Ovary (tissue), 9 donors: Measurements from ENCODE around the gene NSMCE4A. TPM values are rescaled to one million over a fixed set of nuclear protein-coding genes. Genes with fewer than 3 reads are reported as not detected.
"Not testable (repeated sequence)": the region's sequence is repeated elsewhere in the genome, so short reads cannot be mapped to it uniquely, and the experiment has no call there.

Experiments used
- DNase-seq, 5 donors: peaks; one replicate each; pipeline ENCODE4 v3.0.0-alpha.2; 2019 to 2020
- H3K27ac ChIP-seq, 2 donors: fragments of 200-600 bp; one replicate each; pipeline versions ENCODE4 v1.5.1 to v1.8.0; 2019 to 2022
- H3K27me3 ChIP-seq: fragments of 200-600 bp; one replicate; pipeline ENCODE4 v1.8.0; 2022
- H3K36me3 ChIP-seq: fragments of 200-600 bp; sonication (generic); one replicate; pipeline ENCODE4 v1.5.1; 2019
- H3K4me1 ChIP-seq: one replicate; pipeline ENCODE4 v1.8.1; 2013; ENCODE audit warnings: mild to moderate bottlenecking, moderate library complexity; ENCODE audit not compliant: insufficient read depth
- H3K4me3 ChIP-seq: fragments of 200-600 bp; sonication (generic); one replicate; pipeline ENCODE4 v1.5.1; 2017
- H3K9me3 ChIP-seq, 2 donors: fragments of 200-600 bp in 1 of 2; sonication (generic) in 1 of 2; one replicate each; pipeline versions ENCODE4 v1.5.1 to v1.8.1; 2013 to 2019; ENCODE audit warnings: mild to moderate bottlenecking in 1 of 2, moderate library complexity in 1 of 2
- CTCF ChIP-seq, 3 donors: fragments of 450-650 bp in 2 of 3; fragments of 200-600 bp in 1 of 3; IDR thresholded peaks; one replicate each; pipeline versions ENCODE4 v1.5.1 to v1.8.0; 2016 to 2022; ENCODE audit warnings: antibody characterized with exemption in 3 of 3, mild to moderate bottlenecking in 1 of 3
- EP300 ChIP-seq: sonication (generic); formaldehyde crosslinking; IDR thresholded peaks from one replicate; pipeline ENCODE4 v1.6.1; 2017; ENCODE audit warnings: antibody characterized with exemption
- POLR2A ChIP-seq: fragments of 450-650 bp; IDR thresholded peaks from one replicate; pipeline ENCODE4 v1.6.1; 2017; ENCODE audit warnings: antibody characterized with exemption, mild to moderate bottlenecking, moderate library complexity
- WGBS, 3 donors: extraction: QIAGEN DNeasy Blood & Tissue Kit in 1 of 3; methylation state at CpG; one replicate each; pipeline versions ENCODE4 v1.1.5 to v1.1.7; 2013 to 2017; 5-methylcytosine and 5-hydroxymethylcytosine counted together
- intact Hi-C, 4 donors: fragments of 100-400 bp; cut with DNase I; formaldehyde crosslinking; loops; one replicate each; pipeline versions ENCODE4 v1.11.0 to v1.15.1; 2022 to 2023
- polyA plus RNA-seq, 2 donors: library from polyadenylated mRNA; stranded (reverse); fragments of 200-250 nt in 1 of 2; fragments of 350-450 nt in 1 of 2; fragmentation: Illumina TruSeq in 1 of 2; extraction: RNeasy Lipid Tissue Mini Kit (QIAGEN cat#74804) in 1 of 2; gene quantifications; one replicate each; pipeline ENCODE4 v1.2.3, GENCODE V29; 2013 to 2014
- total RNA-seq, 7 donors: library from RNA; depleted of rRNA in 2 of 7; stranded (reverse); fragments of >200 nt in 2 of 7; fragmentation: NEBNext Ultra II Directional in 3 of 7; extraction: Animal tissue kit (Norgen Biotek cat#: 25700) in 3 of 7; gene quantifications; one replicate each; pipeline versions ENCODE4 v1.1.0 to v1.2.4, GENCODE V29; 2016 to 2023
- donor health status: DM: no; HTN: no; CAD: no; lungs with moderate emphysema.
- donor health status: DM: no; HTN: no; CAD: no.
- donor health status: Bipolar disorder and iron deficiency.
- donor health status: DM: yes; HTN: yes; CAD: no.
- donor health status: DM: no; HTN: no; CAD: no.
- donor health status: DM: yes; HTN: yes; CAD: no.

Gene NSMCE4A
- total and polyA plus RNA-seq, 9 donors, result 34.1 to 71.4 (median 43.6) TPM

GRCh38 chr10:121978511-121978910 lies 3.5 kb upstream of the NSMCE4A start:
- H3K9me3 ChIP-seq, result no peaks in the 10 kb centered on the region
- no peak for TF ChIP-seq POLR2A
- TF ChIP-seq CTCF (IDR thresholded peaks at IDR 0.05), result no peak
- TF ChIP-seq EP300, result no peak
- H3K36me3 ChIP-seq, result no peaks in the 10 kb centered on the region
- H3K4me1 ChIP-seq, result peaks cover 3% of the 10 kb centered on the region
- no peak overlapping the region for H3K4me3 ChIP-seq
- H3K27ac ChIP-seq, result no peak overlapping the region
- WGBS, 3 donors, result 94 to 95% (median 94%) methylated on average over 26 of the region's 26 CpGs
- intact Hi-C loops, result loop anchor here in 1 of 4 donors (10.0 kb wide), 1 partner anchor 136 kb away; no protein-coding TSS in a partner anchor
- no peak for DNase-seq
- H3K27me3 ChIP-seq, result no peaks in the 10 kb centered on the region

GRCh38 chr10:121976607-121977006 lies 1.6 kb upstream of the NSMCE4A start:
- DNase-seq, result no peak
- Histone ChIP-seq H3K4me3 (no peak overlapping the region), H3K27ac (no peak overlapping the region), H3K9me3 (no peaks in the 10 kb centered on the region), H3K36me3 (no peaks in the 10 kb centered on the region), H3K4me1 (peaks cover 7% of the 10 kb centered on the region), H3K27me3 (no peaks in the 10 kb centered on the region)
- 91 to 95% (median 95%) methylated on average over 6 of the region's 6 CpGs for WGBS, 3 donors
- no peak for TF ChIP-seq CTCF (IDR thresholded peaks at IDR 0.05)
- TF ChIP-seq POLR2A, result no peak
- TF ChIP-seq EP300, result no peak
- intact Hi-C loops, result loop anchor here in 1 of 4 donors (10.0 kb wide), 1 partner anchor 138 kb away; no protein-coding TSS in a partner anchor

- H3K27ac ChIP-seq, result peak overlapping the region; percentile 92 to 93
- no peak for TF ChIP-seq POLR2A
- peak in 1 of 3 donors; percentile 35 for TF ChIP-seq CTCF (IDR thresholded peaks at IDR 0.05)
- 33 to 42% (median 34%) methylated on average over 20 to 21 of the region's 21 CpGs for WGBS, 3 donors
- H3K9me3 ChIP-seq, result no peaks in the 10 kb centered on the region
- peaks cover 7% of the 10 kb centered on the region for H3K4me1 ChIP-seq
- DNase-seq, result no peak
- H3K27me3 ChIP-seq, result no peaks in the 10 kb centered on the region
- peak overlapping the region; percentile 80 for H3K4me3 ChIP-seq
- H3K36me3 ChIP-seq, result no peaks in the 10 kb centered on the region
- intact Hi-C loops, result loop anchor here in 1 of 4 donors (10.0 kb wide), 1 partner anchor 139 kb away; no protein-coding TSS in a partner anchor
Observed at GRCh38 chr10:121975295-121976086, 474 bp upstream of the NSMCE4A start.

GRCh38 chr10:121974019-121974534 lies 940 bp downstream of the NSMCE4A start:
- intact Hi-C loops, result loop anchor here in 1 of 4 donors (10.0 kb wide), 1 partner anchor 141 kb away; no protein-coding TSS in a partner anchor
- peak overlapping the region; percentile 92 to 93 for H3K27ac ChIP-seq
- no peak for TF ChIP-seq EP300
- peak in 1 of 3 donors; percentile 9 for TF ChIP-seq CTCF (IDR thresholded peaks at IDR 0.05)
- TF ChIP-seq POLR2A, result no peak
- H3K9me3 ChIP-seq, result no peaks in the 10 kb centered on the region
- WGBS, 3 donors, result 5 to 6% (median 6%) methylated on average over 21 of the region's 21 CpGs
- H3K27me3 ChIP-seq, result no peaks in the 10 kb centered on the region
- peak overlapping the region; percentile 80 for H3K4me3 ChIP-seq
- peaks cover 7% of the 10 kb centered on the region for H3K4me1 ChIP-seq
- DNase-seq, result no peak
- H3K36me3 ChIP-seq, result no peaks in the 10 kb centered on the region

- H3K9me3 ChIP-seq, H3K36me3 ChIP-seq, H3K4me1 ChIP-seq, H3K4me3 ChIP-seq, H3K27ac ChIP-seq, intact Hi-C loops, DNase-seq, H3K27me3 ChIP-seq: not testable (repeated sequence)
- WGBS, 3 donors, result 85 to 93% (median 86%) methylated on average over 8 of the region's 8 CpGs
Observed at GRCh38 chr10:121969086-121969485, 5.9 kb downstream of the NSMCE4A start.
